Calu3 (cell line): ENCODE measurements around the gene TCF12. TPM values are rescaled to one million over a fixed set of nuclear protein-coding genes. Genes with fewer than 3 reads are reported as not detected.

Source experiments
- BruUV-seq: library from RNA; stranded (reverse); fragments of 400-500 nt; replicated peaks from 2 replicates; lab custom pipeline; 2021; lab: Mats Ljungman, UMichigan
- CTCF ChIA-PET: fragments of 300-600 bp; sonication (Branson Sonifier 250); formaldehyde crosslinking; loops from one replicate; lab custom pipeline; 2022; ENCODE audit warnings: antibody characterized with exemption; lab: Charles Lee
- DNase-seq: peaks from one replicate; pipeline ENCODE4 v3.0.0; 2022
- H3K27ac Mint-ChIP-seq: one replicate; pipeline ENCODE4 v1.8.0; 2022; ENCODE audit warnings: mixed read lengths; ENCODE audit not compliant: unreplicated experiment
- H3K27me3 Mint-ChIP-seq: one replicate; pipeline ENCODE4 v1.8.0; 2022; ENCODE audit warnings: mixed read lengths; ENCODE audit not compliant: unreplicated experiment
- H3K36me3 Mint-ChIP-seq: one replicate; pipeline ENCODE4 v1.8.0; 2022; ENCODE audit warnings: mild to moderate bottlenecking, moderate library complexity, mixed read lengths; ENCODE audit not compliant: insufficient read depth, unreplicated experiment
- H3K4me1 Mint-ChIP-seq: one replicate; pipeline ENCODE4 v1.8.0; 2022; ENCODE audit warnings: mild to moderate bottlenecking, low read depth, mixed read lengths; ENCODE audit not compliant: unreplicated experiment
- H3K4me3 Mint-ChIP-seq: one replicate; pipeline ENCODE4 v1.8.0; 2022; ENCODE audit warnings: mild to moderate bottlenecking, low read depth, moderate library complexity, mixed read lengths; ENCODE audit not compliant: unreplicated experiment
- H3K9me3 Mint-ChIP-seq: one replicate; pipeline ENCODE4 v1.8.0; 2022; ENCODE audit warnings: low read depth, mixed read lengths; ENCODE audit not compliant: unreplicated experiment
- CTCF ChIP-seq: fragments of 200-600 bp; IDR thresholded peaks from one replicate; pipeline ENCODE4 v1.8.0; 2022; ENCODE audit warnings: antibody characterized with exemption; ENCODE audit not compliant: unreplicated experiment
- intact Hi-C: fragments of 100-400 bp; cut with micrococcal nuclease; formaldehyde crosslinking; loops from one replicate; pipeline ENCODE4 v1.10.0; 2022; ENCODE audit not compliant: unreplicated experiment
- total RNA-seq: library from RNA; stranded (reverse); gene quantifications from 2 replicates; pipeline ENCODE4 v1.2.3, GENCODE V29; 2022

The TCF12 gene
- total RNA-seq, 1 experiment from 2014 or later, result 127 TPM

- peaks cover 2% of the 10 kb centered on the region for H3K9me3 Mint-ChIP-seq
- H3K27me3 Mint-ChIP-seq, result no peaks in the 10 kb centered on the region
- peaks cover 8% of the 10 kb centered on the region for H3K4me1 Mint-ChIP-seq
- BruUV-seq, result no TSS peak
- intact Hi-C loops, result no loop called here
- no peak overlapping the region for H3K27ac Mint-ChIP-seq
- CTCF ChIA-PET, result interaction anchor here (0.7 to 1.2 kb wide), 2 partner anchors 61 to 133 kb away, joined by 3 read pairs; no protein-coding TSS in a partner anchor
- H3K4me3 Mint-ChIP-seq, result no peak overlapping the region
- TF ChIP-seq CTCF, result no peak
- peaks cover 7% of the 10 kb centered on the region for H3K36me3 Mint-ChIP-seq
- DNase-seq, result no peak
These were observed 234.5 kb downstream of the TCF12 start for GRCh38 chr15:57152666-57153539.

- no peak overlapping the region for H3K27ac Mint-ChIP-seq
- TF ChIP-seq CTCF, result no peak
- H3K36me3 Mint-ChIP-seq, result peaks cover 7% of the 10 kb centered on the region
- intact Hi-C loops, result no loop called here
- CTCF ChIA-PET, result no interaction called here
- H3K27me3 Mint-ChIP-seq, result no peaks in the 10 kb centered on the region
- peaks cover 8% of the 10 kb centered on the region for H3K4me1 Mint-ChIP-seq
- no peaks in the 10 kb centered on the region for H3K9me3 Mint-ChIP-seq
- H3K4me3 Mint-ChIP-seq, result no peak overlapping the region
- BruUV-seq, result no TSS peak
- DNase-seq, result no peak
These were observed 237.9 kb downstream of the TCF12 start for GRCh38 chr15:57156210-57156884.

- H3K4me3 Mint-ChIP-seq, result no peak overlapping the region
- intact Hi-C loops, result no loop called here
- H3K27ac Mint-ChIP-seq, result no peak overlapping the region
- no peak for TF ChIP-seq CTCF
- peaks cover 1% of the 10 kb centered on the region for H3K36me3 Mint-ChIP-seq
- H3K27me3 Mint-ChIP-seq, result no peaks in the 10 kb centered on the region
- H3K9me3 Mint-ChIP-seq, result no peaks in the 10 kb centered on the region
- no peak for DNase-seq
- BruUV-seq, result no TSS peak
- no peaks in the 10 kb centered on the region for H3K4me1 Mint-ChIP-seq
- CTCF ChIA-PET, result no interaction called here
These were observed 240.1 kb downstream of the TCF12 start for GRCh38 chr15:57158589-57158988.

GRCh38 chr15:57158997-57159668 lies 240.7 kb downstream of the TCF12 start:
- H3K4me1 Mint-ChIP-seq, result no peaks in the 10 kb centered on the region
- no peak for TF ChIP-seq CTCF
- no peaks in the 10 kb centered on the region for H3K27me3 Mint-ChIP-seq
- no peak for DNase-seq
- H3K36me3 Mint-ChIP-seq, result no peaks in the 10 kb centered on the region
- no peak overlapping the region for H3K27ac Mint-ChIP-seq
- CTCF ChIA-PET, result no interaction called here
- no peak overlapping the region for H3K4me3 Mint-ChIP-seq
- intact Hi-C loops, result no loop called here
- no peaks in the 10 kb centered on the region for H3K9me3 Mint-ChIP-seq
- no TSS peak for BruUV-seq
